ENCODE results near the gene ZNF687. TPM values are rescaled to one million over a fixed set of nuclear protein-coding genes. Genes with fewer than 3 reads are reported as not detected.

ZNF687 gene
- total and polyA plus RNA-seq, 12 donors = 7.5 to 38.3 (median 30.8) TPM

GRCh38 chr1:151289991-151290708, 8.1 kb downstream of the ZNF687 start:
- no peaks in the 10 kb centered on the region for H3K4me1 ChIP-seq (replicated peaks in 1 of 2)
- no peak overlapping the region for H3K4me3 ChIP-seq
- WGBS, 4 donors = 84 to 89% (median 88%) methylated on average over 14 to 21 of the region's 21 CpGs
- peaks cover 0 to 94% of the 10 kb centered on the region in 2 donors for H3K36me3 ChIP-seq (replicated peaks in 1 of 2)
- no peak for DNase-seq
- no peaks in the 10 kb centered on the region for H3K27me3 ChIP-seq
- H3K27ac ChIP-seq = no peak overlapping the region
- no peak for TF ChIP-seq POLR2A (IDR thresholded peaks at IDR 0.05)
- no peak for TF ChIP-seq CTCF (IDR thresholded peaks at IDR 0.05)
- intact Hi-C loops (cut with DNase I) = loop anchor here in 1 of 2 donors (10.0 kb wide), 1 partner anchor 115 kb away; no protein-coding TSS in a partner anchor
- no peaks in the 10 kb centered on the region for H3K9me3 ChIP-seq (replicated peaks in 1 of 3)

DNA sequence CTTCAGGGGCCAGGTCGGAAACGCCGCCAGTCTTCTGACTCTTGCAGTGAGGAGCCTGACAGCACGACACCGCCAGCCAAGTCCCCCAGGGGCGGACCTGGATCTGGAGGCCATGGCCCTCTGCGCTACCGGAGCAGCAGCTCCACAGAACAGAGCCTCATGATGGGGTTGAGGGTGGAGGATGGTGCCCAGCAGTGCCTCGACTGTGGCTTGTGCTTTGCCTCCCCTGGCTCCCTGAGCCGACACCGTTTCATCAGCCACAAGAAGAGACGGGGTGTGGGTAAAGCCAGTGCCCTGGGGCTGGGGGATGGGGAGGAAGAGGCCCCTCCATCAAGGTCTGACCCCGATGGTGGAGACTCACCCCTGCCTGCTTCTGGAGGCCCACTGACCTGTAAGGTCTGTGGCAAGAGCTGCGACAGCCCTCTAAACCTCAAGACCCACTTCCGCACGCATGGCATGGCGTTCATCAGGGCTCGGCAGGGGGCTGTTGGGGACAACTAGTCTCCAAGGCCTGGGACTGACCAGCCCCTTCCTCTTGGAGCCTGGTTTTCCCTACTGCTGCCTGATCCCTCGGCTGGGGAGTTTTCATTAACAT, 8.7 kb downstream of the ZNF687 start:
- H3K36me3 ChIP-seq (replicated peaks in 1 of 2) = peaks cover 0 to 94% of the 10 kb centered on the region in 2 donors
- H3K9me3 ChIP-seq (replicated peaks in 1 of 3) = no peaks in the 10 kb centered on the region
- H3K27ac ChIP-seq = no peak overlapping the region
- no peaks in the 10 kb centered on the region for H3K4me1 ChIP-seq (replicated peaks in 1 of 2)
- intact Hi-C loops (cut with DNase I) = no loop called here
- no peak overlapping the region for H3K4me3 ChIP-seq
- no peaks in the 10 kb centered on the region for H3K27me3 ChIP-seq
- no peak for TF ChIP-seq POLR2A (IDR thresholded peaks at IDR 0.05)
- TF ChIP-seq CTCF (IDR thresholded peaks at IDR 0.05) = no peak
- DNase-seq = peak in 1 of 7 donors; percentile 59
- 82 to 92% (median 87%) methylated on average over 5 to 19 of the region's 19 CpGs for WGBS, 4 donors

GRCh38 chr1:151292207-151293030, 10.3 kb downstream of the ZNF687 start:
- intact Hi-C loops (cut with DNase I) = no loop called here

More at GRCh38 chr1:151292207-151293030, 10.3 kb downstream of the ZNF687 start:
- WGBS, 4 donors = 82 to 85% (median 83%) methylated on average over 11 to 13 of the region's 13 CpGs
- Histone ChIP-seq H3K27ac (no peak overlapping the region), H3K4me3 (no peak overlapping the region), H3K36me3 (replicated peaks in 1 of 2) (peaks cover 0 to 94% of the 10 kb centered on the region in 2 donors), H3K4me1 (replicated peaks in 1 of 2) (no peaks in the 10 kb centered on the region), H3K27me3 (no peaks in the 10 kb centered on the region), H3K9me3 (replicated peaks in 1 of 3) (no peaks in the 10 kb centered on the region)
- TF ChIP-seq CTCF (IDR thresholded peaks at IDR 0.05) (peak in 1 of 6 experiments; percentile 17), POLR2A (IDR thresholded peaks at IDR 0.05) (no peak)
- DNase-seq = no peak
